ENCODE measurements around the gene TRPC4AP. TPM values are rescaled to one million over a fixed set of nuclear protein-coding genes. Genes with fewer than 3 reads are reported as not detected.

The TRPC4AP gene
- total and polyA plus RNA-seq, 11 donors = 21.2 to 51.8 (median 38.6) TPM

DNA sequence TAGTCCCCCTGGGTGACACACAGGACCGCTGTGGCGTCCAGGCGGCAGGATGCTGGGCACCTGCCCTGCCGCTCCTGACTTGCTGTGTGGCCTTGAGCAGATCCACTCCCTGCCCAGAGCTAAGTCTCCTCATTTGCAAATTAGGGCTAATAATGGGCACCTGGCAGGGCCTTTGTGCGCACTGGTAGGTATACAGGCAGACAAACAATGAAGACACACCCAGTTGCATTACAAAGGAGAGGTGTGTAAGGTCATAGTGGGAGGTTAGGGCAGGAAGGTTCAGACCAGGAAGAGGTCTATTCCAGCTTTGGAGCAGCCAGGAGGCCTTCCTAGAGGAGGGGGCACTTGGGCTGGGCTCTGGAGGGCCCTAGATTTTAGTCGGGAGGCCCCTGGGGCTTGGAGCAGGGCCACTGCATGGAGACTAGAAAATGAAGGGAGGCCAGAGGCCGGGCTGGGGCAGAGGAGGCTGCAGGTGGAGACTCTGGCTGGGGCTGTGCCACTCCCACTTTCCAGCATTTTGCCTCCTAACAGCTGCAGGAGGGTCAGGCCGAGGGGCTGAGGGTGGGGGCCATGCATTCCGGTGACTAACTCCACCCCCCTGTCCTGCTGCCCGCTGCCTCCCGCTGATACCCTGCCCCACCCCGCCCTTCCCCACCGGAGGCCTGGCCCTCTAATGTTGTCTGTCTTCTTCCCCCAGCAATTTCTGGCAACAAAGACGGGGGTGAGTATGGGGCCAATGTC, 108.4 kb downstream of the TRPC4AP start:
- no peak for TF ChIP-seq CTCF (IDR thresholded peaks at IDR 0.05)
- no peak for TF ChIP-seq POLR2A (IDR thresholded peaks at IDR 0.05)
- Histone ChIP-seq H3K9me3 (no peaks in the 10 kb centered on the region), H3K4me3 (no peak overlapping the region), H3K4me1 (peaks cover 3 to 83% (median 47%) of the 10 kb centered on the region in 12 donors), H3K27ac (peak overlapping the region in 9 of 12 donors; percentile 42 to 99 (median 79)), H3K36me3 (peaks cover 0 to 34% (median 3%) of the 10 kb centered on the region in 9 donors), H3K27me3 (no peaks in the 10 kb centered on the region)
- intact Hi-C loops (cut with DNase I) = no loop called here
- WGBS, 4 donors = 26 to 39% (median 32%) methylated on average over 8 to 14 of the region's 14 CpGs
- peak in 2 of 5 donors; percentile 15 to 28 for DNase-seq
- no peak for ATAC-seq

DNA sequence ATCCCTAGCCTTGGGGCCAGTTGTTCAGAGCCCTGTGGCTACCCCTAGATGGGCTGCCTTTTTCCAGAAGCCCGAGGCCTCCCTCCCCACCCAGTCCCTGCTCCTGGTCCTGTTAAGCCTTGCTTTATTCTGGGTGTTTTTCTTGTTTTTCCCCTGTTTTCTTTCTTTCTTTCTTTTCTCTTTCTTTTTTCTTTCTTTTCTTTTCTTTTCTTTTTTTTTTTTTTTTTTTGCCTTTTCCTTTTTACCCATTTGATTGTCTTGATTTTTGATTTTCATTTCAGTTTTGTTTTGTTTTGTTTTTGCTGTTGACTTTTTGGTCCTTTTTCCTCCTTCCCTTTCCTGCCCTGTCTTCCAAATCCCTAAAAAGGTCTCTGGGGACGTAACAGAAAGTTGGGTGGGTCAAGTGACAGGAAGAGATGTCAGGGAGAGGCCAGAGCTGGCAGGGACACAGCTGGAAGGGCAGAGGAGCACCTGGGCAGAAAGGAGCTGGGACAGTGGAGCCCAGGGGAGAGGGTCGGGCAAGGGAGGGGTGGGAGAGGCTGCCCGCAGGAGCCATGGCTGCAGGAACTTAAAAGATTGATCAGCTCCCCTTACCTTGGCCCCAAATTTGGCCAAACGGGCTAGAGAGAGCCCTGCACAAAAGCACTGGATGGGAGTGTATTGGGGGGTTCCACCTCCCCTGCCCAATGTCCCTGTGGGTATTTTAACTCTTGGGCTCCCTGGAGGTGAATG, 109.4 kb downstream of the TRPC4AP start:
- H3K27ac ChIP-seq = peak overlapping the region in 10 of 12 donors; percentile 42 to 99 (median 77)
- 18 to 30% (median 23%) methylated on average over 5 of the region's 5 CpGs for WGBS, 4 donors
- H3K36me3 ChIP-seq = peaks cover 0 to 27% (median 0%) of the 10 kb centered on the region in 9 donors
- H3K4me1 ChIP-seq = peaks cover 3 to 75% (median 44%) of the 10 kb centered on the region in 12 donors
- H3K9me3 ChIP-seq = no peaks in the 10 kb centered on the region
- TF ChIP-seq POLR2A (IDR thresholded peaks at IDR 0.05) = no peak
- no peak for TF ChIP-seq CTCF (IDR thresholded peaks at IDR 0.05)
- no peaks in the 10 kb centered on the region for H3K27me3 ChIP-seq
- ATAC-seq (no peak), DNase-seq (peak in 1 of 5 donors; percentile 10)
- intact Hi-C loops (cut with DNase I) = no loop called here
- H3K4me3 ChIP-seq = peak overlapping the region in 2 of 12 donors; percentile 0 to 62

DNA sequence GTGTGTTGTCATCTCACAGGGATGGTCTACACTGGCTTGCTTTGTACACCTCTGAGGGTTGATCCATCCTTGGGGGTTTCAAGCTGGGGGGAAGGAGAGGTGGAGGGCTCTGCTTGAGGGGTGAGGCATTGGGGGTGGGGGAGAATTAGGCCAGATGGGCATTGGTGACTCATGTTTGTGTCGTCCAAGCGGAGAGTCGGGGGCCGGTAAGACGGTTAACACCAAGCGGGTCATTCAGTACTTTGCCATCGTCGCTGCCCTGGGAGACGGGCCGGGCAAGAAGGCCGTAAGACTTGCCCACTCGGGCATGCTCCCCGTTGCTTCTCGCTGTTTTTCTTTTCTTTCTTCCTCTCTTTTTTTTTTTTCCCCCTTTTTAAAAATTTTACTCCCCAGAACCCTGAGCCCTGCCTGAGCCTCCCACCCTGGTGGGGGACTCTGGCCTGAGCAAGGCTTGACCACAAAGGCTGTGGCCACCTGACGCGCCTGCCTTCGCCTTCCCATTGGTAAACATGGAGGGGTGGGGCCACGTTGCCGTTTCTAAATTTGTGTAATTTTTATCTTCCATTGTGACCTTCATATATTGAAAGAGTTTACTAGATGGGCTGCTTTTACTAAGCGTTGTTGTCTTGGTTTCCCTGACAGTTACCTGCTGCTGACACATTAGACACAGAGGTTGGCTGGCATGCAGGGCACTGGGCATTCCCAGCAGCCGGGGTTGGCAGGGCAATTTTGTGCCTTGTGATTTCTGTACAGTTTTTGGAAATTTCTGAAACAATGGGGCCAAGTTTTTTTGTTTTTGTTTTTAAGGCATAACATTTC, 110.1 kb downstream of the TRPC4AP start:
- DNase-seq (peak in 2 of 5 donors; percentile 24 to 31), ATAC-seq (no peak)
- 55 to 63% (median 57%) methylated on average over 21 of the region's 21 CpGs for WGBS, 4 donors
- H3K4me1 ChIP-seq = peaks cover 3 to 67% (median 36%) of the 10 kb centered on the region in 12 donors
- H3K27ac ChIP-seq = peak overlapping the region; percentile 28 to 99 (median 73)
- H3K36me3 ChIP-seq = peaks cover 0 to 19% (median 0%) of the 10 kb centered on the region in 9 donors
- intact Hi-C loops (cut with DNase I) = no loop called here
- H3K27me3 ChIP-seq = no peaks in the 10 kb centered on the region
- H3K4me3 ChIP-seq = peak overlapping the region in 5 of 12 donors; percentile 0 to 62 (median 13)
- TF ChIP-seq POLR2A (IDR thresholded peaks at IDR 0.05) = no peak
- no peak for TF ChIP-seq CTCF (IDR thresholded peaks at IDR 0.05)
- H3K9me3 ChIP-seq = no peaks in the 10 kb centered on the region
